Smooth muscle cell (in vitro differentiated cells): ENCODE data around the gene ETNK1. TPM values are rescaled to one million over a fixed set of nuclear protein-coding genes. Genes with fewer than 3 reads are reported as not detected.

Experiments used
- DNase-seq: peaks from one replicate; lab custom pipeline; 2025; ENCODE audit not compliant: unreplicated experiment; lab: John Stamatoyannopoulos, UW
- H2AFZ ChIP-seq: fragments of 200-600 bp; sonication (generic); 2 replicates; pipeline ENCODE4 v1.6.0; 2016; ENCODE audit warnings: antibody characterized with exemption, low read depth, mild to moderate bottlenecking
- H3F3A ChIP-seq: fragments of 200-600 bp; sonication (generic); 2 replicates; pipeline ENCODE4 v1.6.0; 2017; ENCODE audit warnings: antibody characterized with exemption, low read depth
- H3K27ac ChIP-seq: fragments of 200-600 bp; sonication (generic); 2 replicates; pipeline ENCODE4 v1.5.1; 2016; ENCODE audit warnings: low read depth, mild to moderate bottlenecking
- H3K27me3 ChIP-seq: fragments of 200-600 bp; sonication (generic); 2 replicates; pipeline ENCODE4 v1.6.1; 2016; ENCODE audit warnings: low read depth, mild to moderate bottlenecking
- H3K36me3 ChIP-seq: fragments of 200-600 bp; sonication (generic); 2 replicates; pipeline ENCODE4 v1.5.1; 2016; ENCODE audit warnings: low read depth
- H3K4me1 ChIP-seq: fragments of 200-600 bp; sonication (generic); 2 replicates; pipeline ENCODE4 v1.5.1; 2016; ENCODE audit warnings: low read depth
- H3K4me2 ChIP-seq: fragments of 200-600 bp; sonication (generic); 2 replicates; pipeline ENCODE4 v1.6.0; 2016; ENCODE audit warnings: mild to moderate bottlenecking
- H3K4me3 ChIP-seq: fragments of 200-600 bp; sonication (generic); 2 replicates; pipeline ENCODE4 v1.5.1; 2016; ENCODE audit warnings: mild to moderate bottlenecking
- H3K79me2 ChIP-seq: fragments of 200-600 bp; sonication (generic); 2 replicates; pipeline ENCODE4 v1.6.0; 2016; ENCODE audit warnings: low read depth, mild to moderate bottlenecking
- H3K9ac ChIP-seq: fragments of 200-600 bp; sonication (generic); 2 replicates; pipeline ENCODE4 v1.6.0; 2016; ENCODE audit warnings: low read depth
- H3K9me3 ChIP-seq: fragments of 200-600 bp; sonication (generic); replicated peaks from 2 replicates; pipeline ENCODE4 v1.5.1; 2016; ENCODE audit warnings: low read depth
- H4K20me1 ChIP-seq: fragments of 200-600 bp; sonication (generic); 2 replicates; pipeline ENCODE4 v1.6.0; 2016; ENCODE audit warnings: low read depth
- WGBS: methylation state at CpG from one replicate; pipeline ENCODE4 v1.1.7; 2016; ENCODE audit warnings: low lambda C conversion rate; 5-methylcytosine and 5-hydroxymethylcytosine counted together
- polyA plus RNA-seq: library from polyadenylated mRNA; unstranded; fragments of >200 nt; fragmentation: Nextera tagmentation; extraction: Ambion mirVana; gene quantifications from 2 replicates; pipeline ENCODE4 v1.2.1, GENCODE V29; 2016
- small RNA-seq: library from RNA; depleted of rRNA; stranded (forward); fragments of <200 nt; gene quantifications from one replicate; pipeline ENCODE3, GENCODE V24; 2014
- total RNA-seq: library from RNA; depleted of rRNA; stranded (reverse); fragments of >200 nt; gene quantifications from 2 replicates; pipeline ENCODE4 v1.2.3, GENCODE V29; 2014
- TF ChIP-seq, protein P1 (sequence below): fragments of 200-600 bp; sonication (generic); IDR thresholded peaks from 2 replicates; pipeline ENCODE4 v1.5.1; 2017; ENCODE audit warnings: borderline replicate concordance, mild to moderate bottlenecking, antibody characterized with exemption; ENCODE audit not compliant: insufficient read depth, poor library complexity, severe bottlenecking

Gene ETNK1
- total and polyA plus RNA-seq, 2 experiments from 2014 or later: 19.2 to 35.7 TPM

DNA sequence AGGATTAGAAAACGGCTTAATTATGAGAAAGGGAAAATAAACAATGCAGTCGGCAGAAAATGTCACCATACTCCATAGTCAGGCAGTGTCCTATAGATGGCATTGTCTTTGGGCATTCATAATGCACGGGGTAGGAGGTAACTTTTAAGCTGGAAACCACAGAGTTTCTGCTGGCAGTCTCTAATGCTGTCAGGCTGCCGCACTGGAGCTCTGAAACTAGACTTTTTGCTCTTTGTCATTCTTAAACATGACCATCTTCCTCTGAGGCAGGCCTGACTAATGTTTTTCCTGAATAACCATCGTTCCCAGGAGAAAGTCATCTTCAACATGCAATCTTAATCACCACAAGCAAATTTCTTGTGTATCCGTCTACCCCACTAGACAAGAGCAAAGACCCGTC is 108.8 kb downstream of the ETNK1 start:
- Histone ChIP-seq H3K36me3 (no peaks in the 10 kb centered on the region), H3K79me2 (no peaks in the 10 kb centered on the region), H3K4me2 (no peak overlapping the region), H3K4me3 (no peak overlapping the region), H3K27me3 (no peaks in the 10 kb centered on the region), H3F3A (no peaks in the 10 kb centered on the region), H3K9ac (no peak overlapping the region), H3K27ac (no peak overlapping the region), H4K20me1 (no peaks in the 10 kb centered on the region), H3K4me1 (peaks cover 15% of the 10 kb centered on the region), H2AFZ (no peak overlapping the region), H3K9me3 (no peaks in the 10 kb centered on the region)
- no peak for DNase-seq
- WGBS: 84% methylated on average over 7 of the region's 7 CpGs
- TF ChIP-seq, protein P1, sequence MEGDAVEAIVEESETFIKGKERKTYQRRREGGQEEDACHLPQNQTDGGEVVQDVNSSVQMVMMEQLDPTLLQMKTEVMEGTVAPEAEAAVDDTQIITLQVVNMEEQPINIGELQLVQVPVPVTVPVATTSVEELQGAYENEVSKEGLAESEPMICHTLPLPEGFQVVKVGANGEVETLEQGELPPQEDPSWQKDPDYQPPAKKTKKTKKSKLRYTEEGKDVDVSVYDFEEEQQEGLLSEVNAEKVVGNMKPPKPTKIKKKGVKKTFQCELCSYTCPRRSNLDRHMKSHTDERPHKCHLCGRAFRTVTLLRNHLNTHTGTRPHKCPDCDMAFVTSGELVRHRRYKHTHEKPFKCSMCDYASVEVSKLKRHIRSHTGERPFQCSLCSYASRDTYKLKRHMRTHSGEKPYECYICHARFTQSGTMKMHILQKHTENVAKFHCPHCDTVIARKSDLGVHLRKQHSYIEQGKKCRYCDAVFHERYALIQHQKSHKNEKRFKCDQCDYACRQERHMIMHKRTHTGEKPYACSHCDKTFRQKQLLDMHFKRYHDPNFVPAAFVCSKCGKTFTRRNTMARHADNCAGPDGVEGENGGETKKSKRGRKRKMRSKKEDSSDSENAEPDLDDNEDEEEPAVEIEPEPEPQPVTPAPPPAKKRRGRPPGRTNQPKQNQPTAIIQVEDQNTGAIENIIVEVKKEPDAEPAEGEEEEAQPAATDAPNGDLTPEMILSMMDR: no peak

DNA sequence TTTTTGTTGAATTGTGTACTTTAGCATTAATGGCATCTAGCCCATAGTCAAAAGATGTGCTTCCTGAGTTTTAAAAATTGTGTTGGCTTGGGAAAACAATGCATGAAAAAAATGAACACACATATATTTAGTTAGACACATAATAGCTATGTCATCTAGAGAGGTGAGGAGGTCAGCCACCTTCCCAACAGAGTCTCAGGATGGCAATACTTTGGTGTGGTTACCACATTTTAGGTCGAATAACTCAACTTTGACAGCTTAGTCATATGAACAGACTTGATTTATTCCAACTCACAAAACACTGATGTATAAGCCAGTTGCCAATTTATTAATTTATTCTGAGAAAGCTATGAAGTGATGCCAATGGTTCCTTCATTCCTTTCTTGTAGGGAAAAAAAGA is 114.0 kb downstream of the ETNK1 start:
- Histone ChIP-seq H3K27ac (no peak overlapping the region), H3F3A (no peaks in the 10 kb centered on the region), H3K4me1 (no peaks in the 10 kb centered on the region), H3K79me2 (no peaks in the 10 kb centered on the region), H3K27me3 (no peaks in the 10 kb centered on the region), H3K4me3 (no peak overlapping the region), H2AFZ (no peak overlapping the region), H3K4me2 (no peak overlapping the region), H4K20me1 (no peaks in the 10 kb centered on the region), H3K9me3 (no peaks in the 10 kb centered on the region), H3K36me3 (no peaks in the 10 kb centered on the region), H3K9ac (no peak overlapping the region)
- DNase-seq: no peak
- TF ChIP-seq, protein P1: no peak
- 93% methylated on average over 1 of the region's 1 CpG for WGBS

Small RNA genes within 50 kb of the gene (small RNA-seq; reads per million reads assigned to genes)
- not detected for gene RPS27P22

Other genes starting within 250 kb of the ETNK1 start
- 10.6 and 13.2 TPM in 2 replicates for gene C2CD5, start 80.6 kb upstream of the ETNK1 start, total RNA-seq
- 4.8 and 6.4 TPM in 2 replicates for gene C2CD5, start 80.6 kb upstream of the ETNK1 start, polyA plus RNA-seq